Measurements from ENCODE around the gene TMC5. TPM values are rescaled to one million over a fixed set of nuclear protein-coding genes. Genes with fewer than 3 reads are reported as not detected.
"Not testable (repeated sequence)": the region's sequence is repeated elsewhere in the genome, so short reads cannot be mapped to it uniquely, and the experiment has no call there.

TMC5 gene
- total RNA-seq, 3 donors from 2014 or later: 0.58 TPM; not detected in 2

DNA sequence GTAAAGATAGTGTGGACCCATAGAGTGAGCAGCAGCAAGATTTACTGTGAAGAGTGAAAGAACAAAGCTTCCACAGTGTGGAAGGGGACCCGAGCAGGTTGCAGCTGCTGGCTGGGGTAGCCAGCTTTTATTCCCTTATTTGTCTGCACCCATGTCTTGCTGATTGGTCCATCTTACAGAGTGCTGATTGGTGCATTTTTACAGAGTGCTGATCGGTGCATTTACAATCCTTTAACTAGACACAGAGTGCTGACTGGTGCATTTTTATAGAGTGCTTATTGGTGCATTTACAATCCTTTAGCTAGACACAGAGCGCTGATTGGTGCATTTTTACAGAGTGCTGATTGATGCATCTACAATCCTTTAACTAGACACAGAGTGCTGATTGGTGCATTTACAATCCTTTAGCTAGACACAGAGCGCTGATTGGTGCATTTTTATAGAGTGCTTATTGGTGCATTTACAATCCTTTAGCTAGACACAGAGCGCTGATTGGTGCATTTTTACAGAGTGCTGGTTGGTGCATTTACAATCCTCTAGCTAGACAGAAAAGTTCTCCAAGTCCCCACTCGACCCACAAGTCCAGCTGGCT lies 26.4 kb upstream of the TMC5 start:
- not testable (repeated sequence) for H3K4me1 Mint-ChIP-seq (ENCODE audit: low read depth); DNase-seq; H3K9me3 Mint-ChIP-seq; H3K36me3 Mint-ChIP-seq (ENCODE audit: insufficient read depth); ATAC-seq; H3K4me3 Mint-ChIP-seq
- H3K27me3 Mint-ChIP-seq (ENCODE audit: low read depth): peaks cover 14% of the 10 kb centered on the region

- DNase-seq (no peak), ATAC-seq (no peak)
- no peak overlapping the region for H3K4me3 Mint-ChIP-seq
- no peaks in the 10 kb centered on the region for H3K36me3 Mint-ChIP-seq (ENCODE audit: insufficient read depth)
- peaks cover 15% of the 10 kb centered on the region for H3K27me3 Mint-ChIP-seq (ENCODE audit: low read depth)
- H3K4me1 Mint-ChIP-seq (ENCODE audit: low read depth): no peaks in the 10 kb centered on the region
- peaks cover 5% of the 10 kb centered on the region for H3K9me3 Mint-ChIP-seq
Observed at GRCh38 chr16:19392352-19392751, 25.3 kb upstream of the TMC5 start.

- Mint-ChIP-seq H3K9me3 (peaks cover 5% of the 10 kb centered on the region), H3K27me3 (ENCODE audit: low read depth) (peaks cover 15% of the 10 kb centered on the region), H3K4me3 (no peak overlapping the region), H3K4me1 (ENCODE audit: low read depth) (no peaks in the 10 kb centered on the region), H3K36me3 (ENCODE audit: insufficient read depth) (no peaks in the 10 kb centered on the region)
- no peak for DNase-seq
- no peak for ATAC-seq
Observed at GRCh38 chr16:19393226-19394111, 24.2 kb upstream of the TMC5 start.

DNA sequence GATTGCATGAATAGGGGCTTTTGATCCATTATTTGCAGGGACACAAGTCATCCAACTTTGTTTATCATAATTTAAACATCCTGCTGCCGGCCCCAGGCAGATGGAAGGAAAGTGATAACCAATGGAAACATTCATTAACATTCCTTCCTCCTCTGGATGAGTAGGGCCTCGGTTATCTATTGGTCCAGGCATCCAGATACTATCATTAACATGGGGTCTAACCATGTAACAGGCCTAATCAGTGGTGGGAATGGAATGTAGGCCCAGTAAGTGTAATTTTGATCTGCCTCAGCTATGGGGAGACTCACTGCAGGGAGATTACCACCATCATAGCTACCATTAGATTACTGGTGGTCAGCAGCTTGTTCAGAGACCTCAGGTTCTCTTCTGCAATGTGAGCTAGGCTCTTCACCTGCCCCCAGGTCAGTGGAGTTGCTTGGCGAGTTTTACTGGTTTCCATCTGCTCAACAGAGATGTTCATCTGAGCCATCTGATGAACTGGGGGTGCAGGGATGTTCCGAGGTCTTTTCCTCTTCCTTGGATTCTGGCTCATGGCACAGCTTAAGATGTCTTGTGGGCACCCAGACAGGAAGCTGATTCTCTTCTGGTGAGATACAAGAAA lies 21.9 kb upstream of the TMC5 start:
- H3K27me3 Mint-ChIP-seq (ENCODE audit: low read depth); H3K4me1 Mint-ChIP-seq (ENCODE audit: low read depth); H3K36me3 Mint-ChIP-seq (ENCODE audit: insufficient read depth); DNase-seq; H3K4me3 Mint-ChIP-seq; ATAC-seq: not testable (repeated sequence)
- peaks cover 11% of the 10 kb centered on the region for H3K9me3 Mint-ChIP-seq

DNA sequence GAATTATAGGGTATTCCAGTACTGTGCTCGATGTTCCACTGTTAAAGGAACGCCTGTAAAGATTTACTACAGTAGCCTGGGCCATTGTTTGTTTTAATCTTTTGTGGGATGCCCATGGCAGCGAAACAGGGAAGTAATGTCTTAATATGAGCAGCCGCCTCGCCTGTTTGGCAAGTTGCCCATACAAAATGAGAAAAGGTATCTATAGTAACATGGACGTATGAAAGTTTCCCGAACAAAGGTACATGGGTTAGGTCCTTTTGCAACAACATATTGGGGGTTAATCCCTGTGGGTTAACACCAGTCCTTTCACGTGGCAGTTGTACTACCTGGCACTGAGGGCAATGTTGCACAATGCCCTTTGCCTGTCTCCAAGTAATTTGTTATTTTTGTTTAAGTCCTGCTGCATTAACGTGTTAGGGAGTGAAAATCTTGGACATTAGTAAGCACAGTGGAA lies 21.1 kb upstream of the TMC5 start:
- H3K36me3 Mint-ChIP-seq (ENCODE audit: insufficient read depth): no peaks in the 10 kb centered on the region

DNA sequence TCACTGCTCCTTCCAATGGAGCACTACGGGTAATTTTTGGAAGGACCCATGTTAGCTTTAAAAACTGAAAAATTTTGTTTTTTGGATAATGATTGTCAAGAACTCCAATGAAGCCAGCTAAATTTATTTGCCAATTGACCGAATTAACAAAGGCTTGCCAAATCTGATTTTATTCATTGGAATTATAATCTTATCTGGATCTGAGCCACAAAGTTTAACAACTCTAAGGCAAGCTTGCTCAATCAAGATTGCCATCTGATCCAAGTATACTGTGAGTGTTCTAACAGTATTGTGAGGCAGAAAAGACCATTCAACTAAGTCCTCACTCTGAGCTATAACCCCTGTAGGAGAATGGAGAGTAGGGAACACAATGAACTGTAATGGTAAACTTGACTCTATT lies 20.3 kb upstream of the TMC5 start:
- H3K36me3 Mint-ChIP-seq (ENCODE audit: insufficient read depth); H3K27me3 Mint-ChIP-seq (ENCODE audit: low read depth); H3K4me3 Mint-ChIP-seq; H3K4me1 Mint-ChIP-seq (ENCODE audit: low read depth); ATAC-seq; DNase-seq: not testable (repeated sequence)
- peaks cover 20% of the 10 kb centered on the region for H3K9me3 Mint-ChIP-seq

More for the DNA sequence above, 21.1 kb upstream of the TMC5 start:
- no peak overlapping the region for H3K4me3 Mint-ChIP-seq
- H3K4me1 Mint-ChIP-seq (ENCODE audit: low read depth): no peaks in the 10 kb centered on the region
- peaks cover 17% of the 10 kb centered on the region for H3K9me3 Mint-ChIP-seq
- H3K27me3 Mint-ChIP-seq (ENCODE audit: low read depth): peaks cover 6% of the 10 kb centered on the region
- DNase-seq (no peak), ATAC-seq (no peak)

GRCh38 chr16:19400711-19401110 lies 17.0 kb upstream of the TMC5 start:
- H3K9me3 Mint-ChIP-seq: peaks cover 24% of the 10 kb centered on the region
- DNase-seq (no peak), ATAC-seq (no peak)
- H3K4me1 Mint-ChIP-seq (ENCODE audit: low read depth): no peaks in the 10 kb centered on the region
- H3K27me3 Mint-ChIP-seq (ENCODE audit: low read depth): peaks cover 9% of the 10 kb centered on the region
- no peaks in the 10 kb centered on the region for H3K36me3 Mint-ChIP-seq (ENCODE audit: insufficient read depth)
- no peak overlapping the region for H3K4me3 Mint-ChIP-seq

DNA sequence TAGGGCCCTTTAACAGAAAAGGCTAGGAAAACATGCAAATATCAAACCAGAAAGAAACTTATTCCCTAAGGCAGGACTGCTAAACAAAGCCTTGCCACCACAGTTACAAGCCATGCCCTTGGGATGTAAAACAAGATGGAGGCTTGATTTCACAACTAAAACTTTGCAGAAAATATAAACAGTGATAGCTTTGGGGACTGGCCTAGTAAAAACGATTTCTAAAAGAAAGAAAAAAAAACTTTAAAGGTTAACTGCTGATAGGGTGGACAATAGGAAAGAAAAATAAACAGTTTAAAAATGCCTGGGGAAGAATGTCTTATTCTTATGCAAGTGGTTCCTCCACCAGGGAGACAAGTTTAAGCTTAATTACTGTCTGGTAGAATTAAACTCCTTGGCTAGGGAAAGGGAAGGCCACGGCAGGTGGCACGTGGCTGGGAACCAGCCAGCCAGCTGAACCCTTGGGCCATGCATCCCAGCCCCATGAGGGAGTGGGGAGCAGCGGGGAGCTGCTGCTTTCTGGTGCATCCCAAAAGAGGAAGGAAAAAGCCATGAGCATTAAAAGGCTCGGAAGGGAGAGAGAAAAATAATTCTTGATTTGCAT lies 10.7 kb upstream of the TMC5 start:
- Mint-ChIP-seq H3K4me1 (ENCODE audit: low read depth) (peaks cover 7% of the 10 kb centered on the region), H3K4me3 (no peak overlapping the region), H3K27me3 (ENCODE audit: low read depth) (peaks cover 33% of the 10 kb centered on the region), H3K9me3 (peaks cover 17% of the 10 kb centered on the region), H3K36me3 (ENCODE audit: insufficient read depth) (no peaks in the 10 kb centered on the region)
- ATAC-seq (no peak), DNase-seq (no peak)

- H3K27me3 Mint-ChIP-seq (ENCODE audit: low read depth): peaks cover 41% of the 10 kb centered on the region
- H3K4me3 Mint-ChIP-seq: peak overlapping the region; percentile 54
- DNase-seq (no peak), ATAC-seq (peak in 1 of 2 donors; percentile 34)
- no peaks in the 10 kb centered on the region for H3K36me3 Mint-ChIP-seq (ENCODE audit: insufficient read depth)
- H3K9me3 Mint-ChIP-seq: peaks cover 13% of the 10 kb centered on the region
- H3K4me1 Mint-ChIP-seq (ENCODE audit: low read depth): peaks cover 7% of the 10 kb centered on the region
Observed at GRCh38 chr16:19410435-19411171, 7.1 kb upstream of the TMC5 start.

- Mint-ChIP-seq H3K9me3 (peaks cover 13% of the 10 kb centered on the region), H3K4me3 (peak overlapping the region; percentile 50), H3K4me1 (ENCODE audit: low read depth) (peaks cover 7% of the 10 kb centered on the region), H3K36me3 (ENCODE audit: insufficient read depth) (no peaks in the 10 kb centered on the region), H3K27me3 (ENCODE audit: low read depth) (peaks cover 42% of the 10 kb centered on the region)
- DNase-seq (no peak), ATAC-seq (no peak)
Observed at GRCh38 chr16:19411298-19411697, 6.4 kb upstream of the TMC5 start.

- not testable (repeated sequence) for H3K36me3 Mint-ChIP-seq (ENCODE audit: insufficient read depth); H3K9me3 Mint-ChIP-seq; H3K4me3 Mint-ChIP-seq; H3K4me1 Mint-ChIP-seq (ENCODE audit: low read depth); ATAC-seq; DNase-seq
- H3K27me3 Mint-ChIP-seq (ENCODE audit: low read depth): peaks cover 42% of the 10 kb centered on the region
Observed at GRCh38 chr16:19412055-19412454, 5.6 kb upstream of the TMC5 start.

DNA sequence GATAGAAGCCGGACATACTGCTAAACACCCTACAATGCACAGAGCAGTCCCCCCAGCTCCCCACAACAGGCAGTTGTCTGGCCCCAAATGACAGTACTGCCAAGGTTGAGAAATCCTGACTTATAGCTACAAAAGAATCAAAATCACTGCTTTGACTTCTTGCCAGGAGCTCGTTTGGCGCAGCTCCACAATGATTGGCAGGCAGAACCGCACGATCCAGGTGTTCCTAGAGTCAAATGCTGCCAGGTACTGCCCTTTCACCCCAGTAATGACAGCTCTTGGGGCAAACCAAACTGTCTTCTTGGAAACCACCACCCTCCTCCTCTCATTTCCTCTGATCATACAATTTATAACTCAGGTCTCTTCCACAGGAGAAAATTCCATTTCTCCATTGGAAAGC lies 2.2 kb upstream of the TMC5 start:
- Mint-ChIP-seq H3K9me3 (no peaks in the 10 kb centered on the region), H3K4me1 (ENCODE audit: low read depth) (peaks cover 4% of the 10 kb centered on the region), H3K36me3 (ENCODE audit: insufficient read depth) (peaks cover 2% of the 10 kb centered on the region), H3K4me3 (no peak overlapping the region), H3K27me3 (ENCODE audit: low read depth) (peaks cover 37% of the 10 kb centered on the region)
- DNase-seq: no peak
- no peak for ATAC-seq

DNA sequence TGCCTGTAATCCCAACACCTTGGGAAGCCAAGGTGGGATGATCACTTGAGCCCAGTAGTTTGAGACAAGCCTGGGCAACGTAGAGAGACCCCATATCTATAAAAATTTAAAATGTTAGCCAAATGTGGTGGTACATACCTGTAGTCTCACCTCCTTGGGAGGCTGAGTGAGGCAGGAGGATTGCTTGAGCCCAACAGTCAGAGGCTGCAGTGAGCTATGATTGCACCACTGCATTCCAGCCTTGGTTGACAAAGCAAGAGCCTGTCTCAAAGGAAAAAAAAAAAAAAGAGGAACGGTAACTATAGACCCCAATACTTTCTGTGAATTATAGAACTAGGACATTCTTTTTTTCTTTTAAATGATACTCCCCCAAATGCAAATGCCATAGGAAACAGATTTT lies 1.8 kb upstream of the TMC5 start:
- DNase-seq: no peak
- H3K4me3 Mint-ChIP-seq: no peak overlapping the region
- peaks cover 37% of the 10 kb centered on the region for H3K27me3 Mint-ChIP-seq (ENCODE audit: low read depth)
- H3K9me3 Mint-ChIP-seq: no peaks in the 10 kb centered on the region
- peaks cover 2% of the 10 kb centered on the region for H3K36me3 Mint-ChIP-seq (ENCODE audit: insufficient read depth)
- peaks cover 4% of the 10 kb centered on the region for H3K4me1 Mint-ChIP-seq (ENCODE audit: low read depth)
- ATAC-seq: no peak

DNA sequence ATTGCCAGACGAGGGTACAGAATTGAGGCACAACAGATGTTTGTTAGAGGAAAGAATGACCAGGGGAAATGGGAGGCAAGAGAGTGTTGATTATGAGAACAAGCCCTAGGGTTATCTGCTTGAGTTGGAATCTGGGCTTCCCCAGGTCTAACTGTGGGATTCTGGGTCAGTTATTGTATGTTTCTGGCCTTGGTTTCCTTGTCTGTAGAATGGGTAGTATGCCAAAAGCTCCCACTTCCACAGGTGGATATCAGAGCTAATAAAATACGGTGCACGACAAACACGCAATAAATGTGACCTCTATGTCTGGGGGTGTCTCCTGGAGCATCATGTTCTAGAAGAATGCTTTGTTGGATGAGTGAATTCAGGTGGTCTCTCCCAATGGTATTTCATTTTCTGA lies 517 bp downstream of the TMC5 start:
- DNase-seq (no peak), ATAC-seq (no peak)
- Mint-ChIP-seq H3K4me3 (no peak overlapping the region), H3K9me3 (peaks cover 4% of the 10 kb centered on the region), H3K27me3 (ENCODE audit: low read depth) (peaks cover 20% of the 10 kb centered on the region), H3K36me3 (ENCODE audit: insufficient read depth) (peaks cover 2% of the 10 kb centered on the region), H3K4me1 (ENCODE audit: low read depth) (no peaks in the 10 kb centered on the region)
